ENCODE data around the gene FLT4. TPM values are rescaled to one million over a fixed set of nuclear protein-coding genes. Genes with fewer than 3 reads are reported as not detected.

FLT4 gene
- total RNA-seq, 1 donor from 2014 or later: 13.1 TPM

- DNase-seq (ENCODE audit: low read depth, low spot score): no peak
- H3K9me3 Mint-ChIP-seq: peaks cover under 1% of the 10 kb centered on the region
- no peaks in the 10 kb centered on the region for H3K36me3 Mint-ChIP-seq (ENCODE audit: low read depth)
- TF ChIP-seq CTCF (conservative IDR thresholded peaks at IDR 0.05): no peak
- no peak overlapping the region for H3K4me3 Mint-ChIP-seq
- peaks cover 5% of the 10 kb centered on the region for H3K4me1 Mint-ChIP-seq
- no peaks in the 10 kb centered on the region for H3K27me3 Mint-ChIP-seq (ENCODE audit: low read depth)
- H3K27ac Mint-ChIP-seq (ENCODE audit: unreplicated experiment): no peak overlapping the region
These were observed 20.3 kb downstream of the FLT4 start for GRCh38 chr5:180628827-180629750.

- no peak for TF ChIP-seq CTCF (conservative IDR thresholded peaks at IDR 0.05)
- no peak overlapping the region for H3K27ac Mint-ChIP-seq (ENCODE audit: unreplicated experiment)
- DNase-seq (ENCODE audit: low read depth, low spot score): no peak
- no peak overlapping the region for H3K4me3 Mint-ChIP-seq
- no peaks in the 10 kb centered on the region for H3K27me3 Mint-ChIP-seq (ENCODE audit: low read depth)
- no peaks in the 10 kb centered on the region for H3K9me3 Mint-ChIP-seq
- H3K4me1 Mint-ChIP-seq: peaks cover 5% of the 10 kb centered on the region
- no peaks in the 10 kb centered on the region for H3K36me3 Mint-ChIP-seq (ENCODE audit: low read depth)
These were observed 21.2 kb downstream of the FLT4 start for GRCh38 chr5:180628211-180628610.

- H3K4me3 Mint-ChIP-seq: no peak overlapping the region
- no peak for TF ChIP-seq CTCF (conservative IDR thresholded peaks at IDR 0.05)
- no peaks in the 10 kb centered on the region for H3K27me3 Mint-ChIP-seq (ENCODE audit: low read depth)
- H3K36me3 Mint-ChIP-seq (ENCODE audit: low read depth): no peaks in the 10 kb centered on the region
- no peak overlapping the region for H3K27ac Mint-ChIP-seq (ENCODE audit: unreplicated experiment)
- peaks cover 3% of the 10 kb centered on the region for H3K4me1 Mint-ChIP-seq
- H3K9me3 Mint-ChIP-seq: no peaks in the 10 kb centered on the region
- DNase-seq (ENCODE audit: low read depth, low spot score): no peak
These were observed 21.8 kb downstream of the FLT4 start for GRCh38 chr5:180627386-180628120.

- DNase-seq (ENCODE audit: low read depth, low spot score): no peak
- no peaks in the 10 kb centered on the region for H3K27me3 Mint-ChIP-seq (ENCODE audit: low read depth)
- no peaks in the 10 kb centered on the region for H3K4me1 Mint-ChIP-seq
- H3K9me3 Mint-ChIP-seq: no peaks in the 10 kb centered on the region
- TF ChIP-seq CTCF (conservative IDR thresholded peaks at IDR 0.05): no peak
- no peak overlapping the region for H3K27ac Mint-ChIP-seq (ENCODE audit: unreplicated experiment)
- no peaks in the 10 kb centered on the region for H3K36me3 Mint-ChIP-seq (ENCODE audit: low read depth)
- H3K4me3 Mint-ChIP-seq: no peak overlapping the region
These were observed 22.6 kb downstream of the FLT4 start for GRCh38 chr5:180626661-180627385.
